ENCODE data around the gene BEST4.
"Not testable (repeated sequence)": the region's sequence is repeated elsewhere in the genome, so short reads cannot be mapped to it uniquely, and the experiment has no call there.

BEST4 gene

GRCh38 chr1:44817771-44818495, 30.0 kb upstream of the BEST4 start:
- H3K27ac ChIP-seq (ENCODE audit: insufficient read depth, low read depth, low read length, poor library complexity, severe bottlenecking): no peak overlapping the region
- no peaks in the 10 kb centered on the region for H3K9me3 ChIP-seq (ENCODE audit: control insufficient read depth, low read length)
- WGBS, 2 experiments: 94 to 95% methylated on average over 11 of the region's 11 CpGs
- no peaks in the 10 kb centered on the region for H3K27me3 ChIP-seq (ENCODE audit: control insufficient read depth, insufficient read depth, low read length, poor library complexity, severe bottlenecking)
- no peaks in the 10 kb centered on the region for H3K36me3 ChIP-seq (ENCODE audit: control insufficient read depth, insufficient read depth, low read length)
- no peak overlapping the region for H3K4me3 ChIP-seq (ENCODE audit: insufficient read depth, low read depth, low read length)
- peaks cover 2% of the 10 kb centered on the region for H3K4me1 ChIP-seq (ENCODE audit: control insufficient read depth, insufficient read depth, low read length)

- H3K27ac ChIP-seq (ENCODE audit: insufficient read depth, low read depth, low read length, poor library complexity, severe bottlenecking): no peak overlapping the region
- no peaks in the 10 kb centered on the region for H3K36me3 ChIP-seq (ENCODE audit: control insufficient read depth, insufficient read depth, low read length)
- H3K27me3 ChIP-seq (ENCODE audit: control insufficient read depth, insufficient read depth, low read length, poor library complexity, severe bottlenecking): no peaks in the 10 kb centered on the region
- WGBS, 2 experiments: 95 to 98% methylated on average over 2 of the region's 2 CpGs
- no peaks in the 10 kb centered on the region for H3K9me3 ChIP-seq (ENCODE audit: control insufficient read depth, low read length)
- H3K4me1 ChIP-seq (ENCODE audit: control insufficient read depth, insufficient read depth, low read length): peaks cover 5% of the 10 kb centered on the region
- H3K4me3 ChIP-seq (ENCODE audit: insufficient read depth, low read depth, low read length): no peak overlapping the region
Observed at GRCh38 chr1:44817307-44817706, 29.3 kb upstream of the BEST4 start.

GRCh38 chr1:44815926-44816325, 28.0 kb upstream of the BEST4 start:
- not testable (repeated sequence) for H3K9me3 ChIP-seq (ENCODE audit: control insufficient read depth, low read length); H3K27ac ChIP-seq (ENCODE audit: insufficient read depth, low read depth, low read length, poor library complexity, severe bottlenecking)
- 92 to 96% methylated on average over 9 of the region's 9 CpGs for WGBS, 2 experiments

GRCh38 chr1:44812822-44813543, 25.0 kb upstream of the BEST4 start:
- peaks cover 25% of the 10 kb centered on the region for H3K4me1 ChIP-seq (ENCODE audit: control insufficient read depth, insufficient read depth, low read length)
- no peaks in the 10 kb centered on the region for H3K36me3 ChIP-seq (ENCODE audit: control insufficient read depth, insufficient read depth, low read length)
- 91 to 92% methylated on average over 48 of the region's 48 CpGs for WGBS, 2 experiments
- no peaks in the 10 kb centered on the region for H3K9me3 ChIP-seq (ENCODE audit: control insufficient read depth, low read length)
- no peak overlapping the region for H3K4me3 ChIP-seq (ENCODE audit: insufficient read depth, low read depth, low read length)
- H3K27ac ChIP-seq (ENCODE audit: insufficient read depth, low read depth, low read length, poor library complexity, severe bottlenecking): no peak overlapping the region
- H3K27me3 ChIP-seq (ENCODE audit: control insufficient read depth, insufficient read depth, low read length, poor library complexity, severe bottlenecking): no peaks in the 10 kb centered on the region

More at GRCh38 chr1:44815926-44816325, 28.0 kb upstream of the BEST4 start:
- not testable (repeated sequence) for H3K27me3 ChIP-seq (ENCODE audit: control insufficient read depth, insufficient read depth, low read length, poor library complexity, severe bottlenecking); H3K4me1 ChIP-seq (ENCODE audit: control insufficient read depth, insufficient read depth, low read length); H3K36me3 ChIP-seq (ENCODE audit: control insufficient read depth, insufficient read depth, low read length); H3K4me3 ChIP-seq (ENCODE audit: insufficient read depth, low read depth, low read length)

GRCh38 chr1:44811234-44811633, 23.3 kb upstream of the BEST4 start:
- H3K36me3 ChIP-seq (ENCODE audit: control insufficient read depth, insufficient read depth, low read length): no peaks in the 10 kb centered on the region
- WGBS, 2 experiments: 82 to 87% methylated on average over 8 of the region's 8 CpGs
- H3K27me3 ChIP-seq (ENCODE audit: control insufficient read depth, insufficient read depth, low read length, poor library complexity, severe bottlenecking): no peaks in the 10 kb centered on the region
- no peak overlapping the region for H3K27ac ChIP-seq (ENCODE audit: insufficient read depth, low read depth, low read length, poor library complexity, severe bottlenecking)
- peaks cover 42% of the 10 kb centered on the region for H3K4me1 ChIP-seq (ENCODE audit: control insufficient read depth, insufficient read depth, low read length)
- no peaks in the 10 kb centered on the region for H3K9me3 ChIP-seq (ENCODE audit: control insufficient read depth, low read length)
- no peak overlapping the region for H3K4me3 ChIP-seq (ENCODE audit: insufficient read depth, low read depth, low read length)

GRCh38 chr1:44810762-44811105, 22.8 kb upstream of the BEST4 start:
- H3K36me3 ChIP-seq (ENCODE audit: control insufficient read depth, insufficient read depth, low read length); H3K9me3 ChIP-seq (ENCODE audit: control insufficient read depth, low read length); H3K4me3 ChIP-seq (ENCODE audit: insufficient read depth, low read depth, low read length); H3K27me3 ChIP-seq (ENCODE audit: control insufficient read depth, insufficient read depth, low read length, poor library complexity, severe bottlenecking); H3K27ac ChIP-seq (ENCODE audit: insufficient read depth, low read depth, low read length, poor library complexity, severe bottlenecking): not testable (repeated sequence)
- WGBS, 2 experiments: 91 to 95% methylated on average over 4 of the region's 4 CpGs
- peaks cover 42% of the 10 kb centered on the region for H3K4me1 ChIP-seq (ENCODE audit: control insufficient read depth, insufficient read depth, low read length)

- H3K27me3 ChIP-seq (ENCODE audit: control insufficient read depth, insufficient read depth, low read length, poor library complexity, severe bottlenecking): no peaks in the 10 kb centered on the region
- H3K4me1 ChIP-seq (ENCODE audit: control insufficient read depth, insufficient read depth, low read length): peaks cover 42% of the 10 kb centered on the region
- no peak overlapping the region for H3K4me3 ChIP-seq (ENCODE audit: insufficient read depth, low read depth, low read length)
- no peaks in the 10 kb centered on the region for H3K9me3 ChIP-seq (ENCODE audit: control insufficient read depth, low read length)
- 91 to 94% methylated on average over 12 of the region's 12 CpGs for WGBS, 2 experiments
- peaks cover 7% of the 10 kb centered on the region for H3K36me3 ChIP-seq (ENCODE audit: control insufficient read depth, insufficient read depth, low read length)
- H3K27ac ChIP-seq (ENCODE audit: insufficient read depth, low read depth, low read length, poor library complexity, severe bottlenecking): no peak overlapping the region
Observed at GRCh38 chr1:44810101-44810761, 22.3 kb upstream of the BEST4 start.

- Histone ChIP-seq H3K27me3 (ENCODE audit: control insufficient read depth, insufficient read depth, low read length, poor library complexity, severe bottlenecking) (no peaks in the 10 kb centered on the region), H3K4me1 (ENCODE audit: control insufficient read depth, insufficient read depth, low read length) (peaks cover 42% of the 10 kb centered on the region), H3K27ac (ENCODE audit: insufficient read depth, low read depth, low read length, poor library complexity, severe bottlenecking) (peak overlapping the region; percentile 99), H3K4me3 (ENCODE audit: insufficient read depth, low read depth, low read length) (peak overlapping the region; percentile 11), H3K36me3 (ENCODE audit: control insufficient read depth, insufficient read depth, low read length) (peaks cover 7% of the 10 kb centered on the region), H3K9me3 (ENCODE audit: control insufficient read depth, low read length) (no peaks in the 10 kb centered on the region)
- WGBS, 2 experiments: 66 to 74% methylated on average over 6 of the region's 6 CpGs
Observed at GRCh38 chr1:44808938-44809917, 21.3 kb upstream of the BEST4 start.

GRCh38 chr1:44808063-44808937, 20.3 kb upstream of the BEST4 start, which contains the start of gene BTBD19:
Gene BTBD19 (plus strand): TSS chr1:44808523. CDS start chr1:44808821, 298 bp downstream.
- H3K4me3 ChIP-seq (ENCODE audit: insufficient read depth, low read depth, low read length): peak within 1 kb of the TSS; percentile 11
- H3K4me1 ChIP-seq (ENCODE audit: control insufficient read depth, insufficient read depth, low read length): peaks cover 45% of the 10 kb centered on the region
- H3K36me3 ChIP-seq (ENCODE audit: control insufficient read depth, insufficient read depth, low read length): peaks cover 14% of the 10 kb centered on the region
- 33 to 34% methylated on average over 23 of the region's 23 CpGs for WGBS, 2 experiments
- H3K27ac ChIP-seq (ENCODE audit: insufficient read depth, low read depth, low read length, poor library complexity, severe bottlenecking): peak within 1 kb of the TSS; percentile 99
- no peaks in the 10 kb centered on the region for H3K9me3 ChIP-seq (ENCODE audit: control insufficient read depth, low read length)
- no peaks in the 10 kb centered on the region for H3K27me3 ChIP-seq (ENCODE audit: control insufficient read depth, insufficient read depth, low read length, poor library complexity, severe bottlenecking)
